Fibroblast of skin of scalp (primary cell): ENCODE measurements around the gene SLAMF1.
"Not testable (repeated sequence)": the region's sequence is repeated elsewhere in the genome, so short reads cannot be mapped to it uniquely, and the experiment has no call there.

Experiments used
- DNase-seq: peaks from one replicate; pipeline ENCODE4 v3.0.0-alpha.2; 2013

The SLAMF1 gene

GRCh38 chr1:160638540-160638857 is 8.3 kb downstream of the SLAMF1 start:
- DNase-seq = no peak

- no peak for DNase-seq
Measured at GRCh38 chr1:160637821-160638539, 8.9 kb downstream of the SLAMF1 start.

- no peak for DNase-seq
Measured at GRCh38 chr1:160637065-160637464, 9.8 kb downstream of the SLAMF1 start.

GRCh38 chr1:160636547-160636946 is 10.3 kb downstream of the SLAMF1 start:
- no peak for DNase-seq

- DNase-seq = no peak
Measured at GRCh38 chr1:160636076-160636475, 10.8 kb downstream of the SLAMF1 start.

- DNase-seq = no peak
Measured at GRCh38 chr1:160634543-160635491, 12.0 kb downstream of the SLAMF1 start.

- DNase-seq = no peak
Measured at GRCh38 chr1:160633330-160633903, 13.4 kb downstream of the SLAMF1 start.

- DNase-seq = no peak
Measured at GRCh38 chr1:160631983-160632625, 14.7 kb downstream of the SLAMF1 start.

GRCh38 chr1:160630523-160631451 is 16.1 kb downstream of the SLAMF1 start:
- no peak for DNase-seq

- DNase-seq = no peak
Measured at GRCh38 chr1:160629286-160630210, 17.3 kb downstream of the SLAMF1 start.

GRCh38 chr1:160628799-160629263 is 18.0 kb downstream of the SLAMF1 start:
- DNase-seq = no peak

GRCh38 chr1:160627677-160628289 is 19.1 kb downstream of the SLAMF1 start:
- not testable (repeated sequence) for DNase-seq

GRCh38 chr1:160626509-160627342 is 20.1 kb downstream of the SLAMF1 start:
- no peak for DNase-seq

GRCh38 chr1:160625725-160626498 is 20.9 kb downstream of the SLAMF1 start:
- no peak for DNase-seq

GRCh38 chr1:160625321-160625720 is 21.5 kb downstream of the SLAMF1 start:
- no peak for DNase-seq

- no peak for DNase-seq
Measured at GRCh38 chr1:160624464-160624863, 22.4 kb downstream of the SLAMF1 start.

- DNase-seq = no peak
Measured at GRCh38 chr1:160623862-160624261, 23.0 kb downstream of the SLAMF1 start.

GRCh38 chr1:160623227-160623633 is 23.6 kb downstream of the SLAMF1 start:
- DNase-seq = no peak
